ENCODE data around the gene FOXF1. TPM values are rescaled to one million over a fixed set of nuclear protein-coding genes. Genes with fewer than 3 reads are reported as not detected.

Gene FOXF1
- total RNA-seq, 6 experiments from 2014 or later, result 0.58 to 1.6 (median 1.2) TPM

DNA sequence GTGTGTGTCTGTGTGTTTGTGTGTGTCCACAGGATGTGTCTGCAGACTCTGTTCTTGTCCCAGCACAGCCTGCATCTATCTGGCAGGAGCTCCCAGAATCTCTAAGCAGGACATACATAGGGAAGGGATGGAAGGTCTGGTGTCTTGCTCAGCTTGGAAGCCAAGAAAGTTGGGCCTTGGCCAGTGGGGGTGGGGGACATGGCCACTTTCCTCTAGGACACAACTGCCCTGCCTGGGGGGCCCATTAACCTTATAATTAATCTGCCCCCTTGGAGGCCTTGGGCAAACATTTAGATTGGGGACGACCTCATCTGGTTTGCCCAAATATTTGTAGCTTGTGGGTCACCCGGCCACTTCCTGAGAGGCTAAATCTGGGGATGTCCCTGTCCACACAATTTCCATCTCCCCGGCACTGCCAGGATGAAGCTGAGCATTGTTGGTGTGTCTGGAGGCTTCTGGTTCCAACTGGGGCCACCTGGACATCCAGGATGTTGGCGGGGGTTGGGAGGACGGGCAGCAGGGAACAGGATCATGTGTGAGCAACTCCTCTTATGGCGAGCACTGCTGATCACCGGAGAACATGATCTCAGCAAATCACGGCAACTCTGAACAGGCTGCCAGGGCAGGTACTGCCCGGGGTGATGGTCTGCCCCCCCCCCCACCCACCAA lies 17.2 kb upstream of the FOXF1 start:
- intact Hi-C loops (cut with DNase I), result no loop called here
- 19% methylated on average over 3 of the region's 9 CpGs for WGBS (ENCODE audit: insufficient coverage, low coverage, low lambda C conversion rate, missing lambda C conversion rate)

DNA sequence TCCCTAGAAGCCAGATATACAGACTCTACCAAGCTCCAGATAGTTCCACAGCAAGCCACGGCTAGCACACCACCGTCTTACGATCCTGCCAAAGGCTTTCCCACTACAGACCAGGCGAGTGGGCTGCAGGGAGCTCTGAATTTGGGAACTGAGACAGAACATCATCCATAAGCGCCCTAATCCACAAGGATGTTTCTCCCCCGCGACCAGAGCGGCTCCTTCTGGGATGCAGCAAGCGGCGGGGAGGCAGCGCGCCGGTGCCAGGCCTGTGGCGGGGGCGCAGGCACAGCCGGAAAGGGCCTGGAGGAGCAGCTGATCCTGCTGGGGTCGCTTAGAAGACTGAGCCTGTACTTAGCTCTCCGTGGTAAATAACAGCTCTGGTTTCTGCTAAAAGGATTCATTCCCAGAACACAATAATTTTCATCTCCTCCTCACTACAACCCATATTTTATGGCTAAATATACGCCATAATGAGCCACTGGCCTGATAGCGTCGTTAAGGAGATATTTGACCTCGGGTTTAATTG lies 16.2 kb upstream of the FOXF1 start:
- H3K27me3 ChIP-seq, result peaks cover 0 to 27% of the 10 kb centered on the region in 2 donors

More for the DNA sequence above, 17.2 kb upstream of the FOXF1 start:
- H3K4me1 ChIP-seq, result no peaks in the 10 kb centered on the region
- ATAC-seq (no peak), DNase-seq (no peak)
- H3K4me3 ChIP-seq, result no peak overlapping the region
- peaks cover 0 to 17% of the 10 kb centered on the region in 2 donors for H3K27me3 ChIP-seq
- H3K9me3 ChIP-seq, result no peaks in the 10 kb centered on the region
- TF ChIP-seq, protein P1, sequence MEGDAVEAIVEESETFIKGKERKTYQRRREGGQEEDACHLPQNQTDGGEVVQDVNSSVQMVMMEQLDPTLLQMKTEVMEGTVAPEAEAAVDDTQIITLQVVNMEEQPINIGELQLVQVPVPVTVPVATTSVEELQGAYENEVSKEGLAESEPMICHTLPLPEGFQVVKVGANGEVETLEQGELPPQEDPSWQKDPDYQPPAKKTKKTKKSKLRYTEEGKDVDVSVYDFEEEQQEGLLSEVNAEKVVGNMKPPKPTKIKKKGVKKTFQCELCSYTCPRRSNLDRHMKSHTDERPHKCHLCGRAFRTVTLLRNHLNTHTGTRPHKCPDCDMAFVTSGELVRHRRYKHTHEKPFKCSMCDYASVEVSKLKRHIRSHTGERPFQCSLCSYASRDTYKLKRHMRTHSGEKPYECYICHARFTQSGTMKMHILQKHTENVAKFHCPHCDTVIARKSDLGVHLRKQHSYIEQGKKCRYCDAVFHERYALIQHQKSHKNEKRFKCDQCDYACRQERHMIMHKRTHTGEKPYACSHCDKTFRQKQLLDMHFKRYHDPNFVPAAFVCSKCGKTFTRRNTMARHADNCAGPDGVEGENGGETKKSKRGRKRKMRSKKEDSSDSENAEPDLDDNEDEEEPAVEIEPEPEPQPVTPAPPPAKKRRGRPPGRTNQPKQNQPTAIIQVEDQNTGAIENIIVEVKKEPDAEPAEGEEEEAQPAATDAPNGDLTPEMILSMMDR (IDR thresholded peaks at IDR 0.05), result no peak
- no peak for TF ChIP-seq POLR2A (IDR thresholded peaks at IDR 0.05)
- H3K27ac ChIP-seq, result no peak overlapping the region
- H3K36me3 ChIP-seq, result no peaks in the 10 kb centered on the region

DNA sequence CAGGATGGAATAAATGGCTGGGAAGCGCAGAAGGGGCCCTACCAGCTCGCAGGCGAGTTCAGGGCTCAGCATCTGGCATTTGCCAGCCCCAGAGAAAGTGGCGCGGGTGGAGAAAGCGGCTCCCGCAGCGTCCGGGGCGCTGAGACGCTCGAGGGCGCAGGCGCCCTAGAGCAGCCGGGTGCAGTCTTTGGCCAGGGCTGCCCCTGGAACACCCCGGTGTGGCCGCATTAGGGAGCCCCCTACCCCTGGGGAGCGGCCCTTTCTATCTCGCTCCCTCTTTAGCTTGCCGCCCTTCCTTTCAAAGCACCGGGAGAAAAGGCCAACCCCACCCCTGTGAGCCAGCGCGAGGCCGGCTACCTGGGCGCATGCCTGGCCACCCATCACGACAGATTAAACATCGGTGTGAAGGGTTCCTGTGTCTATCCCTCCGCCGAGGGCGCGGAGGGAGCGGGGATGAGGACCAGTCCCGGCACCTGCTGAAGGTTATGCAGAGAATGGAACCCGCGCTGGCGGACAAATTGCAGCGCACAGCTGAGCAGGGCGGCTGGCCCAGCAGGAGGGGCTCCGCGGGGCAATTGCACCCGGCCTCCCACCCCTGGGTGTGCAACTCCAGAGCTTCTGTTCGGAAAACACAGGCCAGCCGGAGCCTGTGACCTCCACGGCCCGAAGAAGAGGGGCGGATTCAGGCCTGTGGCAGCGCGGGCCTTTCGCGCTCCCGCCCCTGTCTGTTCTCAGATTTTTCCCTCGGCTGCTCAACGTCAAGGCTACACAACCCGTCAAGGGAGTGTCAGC lies 15.6 kb upstream of the FOXF1 start:
- H3K27me3 ChIP-seq, result peaks cover 0 to 29% of the 10 kb centered on the region in 2 donors
- intact Hi-C loops (cut with DNase I), result no loop called here
- ATAC-seq (no peak), DNase-seq (peak in 1 of 3 donors; percentile 42)
- TF ChIP-seq, protein P1 (IDR thresholded peaks at IDR 0.05), result no peak
- no peak for TF ChIP-seq POLR2A (IDR thresholded peaks at IDR 0.05)
- no peaks in the 10 kb centered on the region for H3K4me1 ChIP-seq
- H3K36me3 ChIP-seq, result no peaks in the 10 kb centered on the region
- no peaks in the 10 kb centered on the region for H3K9me3 ChIP-seq
- H3K27ac ChIP-seq, result no peak overlapping the region
- WGBS (ENCODE audit: insufficient coverage, low coverage, low lambda C conversion rate, missing lambda C conversion rate), result 22% methylated on average over 21 of the region's 54 CpGs
- H3K4me3 ChIP-seq, result no peak overlapping the region

More for the DNA sequence above, 16.2 kb upstream of the FOXF1 start:
- Histone ChIP-seq H3K9me3 (no peaks in the 10 kb centered on the region), H3K4me1 (no peaks in the 10 kb centered on the region), H3K27ac (no peak overlapping the region), H3K36me3 (no peaks in the 10 kb centered on the region), H3K4me3 (no peak overlapping the region)
- DNase-seq (peak in 1 of 3 donors; percentile 17), ATAC-seq (no peak)
- intact Hi-C loops (cut with DNase I), result no loop called here
- WGBS (ENCODE audit: insufficient coverage, low coverage, low lambda C conversion rate, missing lambda C conversion rate), result 0% methylated on average over 6 of the region's 22 CpGs
- TF ChIP-seq POLR2A (IDR thresholded peaks at IDR 0.05), result no peak
- TF ChIP-seq, protein P1 (IDR thresholded peaks at IDR 0.05), result no peak

DNA sequence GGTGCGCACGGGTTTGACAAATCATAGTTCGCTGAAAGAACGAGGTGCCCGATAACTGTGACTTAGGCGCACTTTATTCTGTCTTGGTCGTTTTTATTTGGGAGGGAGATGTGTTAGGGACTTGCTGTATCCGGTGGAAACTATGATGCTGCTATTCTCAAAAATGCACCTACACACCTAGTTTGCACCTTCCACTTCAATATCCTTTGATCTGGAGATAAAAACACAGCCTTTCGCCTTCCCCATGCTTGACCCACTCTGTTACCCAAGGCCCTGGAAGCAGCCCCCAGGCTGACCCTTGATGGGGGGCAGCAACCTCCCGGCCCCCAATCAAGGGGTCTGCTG lies 15.0 kb upstream of the FOXF1 start:
- Histone ChIP-seq H3K27me3 (peaks cover 0 to 29% of the 10 kb centered on the region in 2 donors), H3K27ac (no peak overlapping the region), H3K4me1 (no peaks in the 10 kb centered on the region), H3K9me3 (no peaks in the 10 kb centered on the region), H3K4me3 (no peak overlapping the region), H3K36me3 (no peaks in the 10 kb centered on the region)
- no peak for TF ChIP-seq POLR2A (IDR thresholded peaks at IDR 0.05)
- TF ChIP-seq, protein P1 (IDR thresholded peaks at IDR 0.05), result no peak
- DNase-seq (no peak), ATAC-seq (no peak)
- 4% methylated on average over 10 of the region's 10 CpGs for WGBS (ENCODE audit: insufficient coverage, low coverage, low lambda C conversion rate, missing lambda C conversion rate)
- intact Hi-C loops (cut with DNase I), result no loop called here

Measured in right lobe of liver (tissue), 6 donors.